ENCODE measurements around the gene MEGF6.

Gene MEGF6

DNA sequence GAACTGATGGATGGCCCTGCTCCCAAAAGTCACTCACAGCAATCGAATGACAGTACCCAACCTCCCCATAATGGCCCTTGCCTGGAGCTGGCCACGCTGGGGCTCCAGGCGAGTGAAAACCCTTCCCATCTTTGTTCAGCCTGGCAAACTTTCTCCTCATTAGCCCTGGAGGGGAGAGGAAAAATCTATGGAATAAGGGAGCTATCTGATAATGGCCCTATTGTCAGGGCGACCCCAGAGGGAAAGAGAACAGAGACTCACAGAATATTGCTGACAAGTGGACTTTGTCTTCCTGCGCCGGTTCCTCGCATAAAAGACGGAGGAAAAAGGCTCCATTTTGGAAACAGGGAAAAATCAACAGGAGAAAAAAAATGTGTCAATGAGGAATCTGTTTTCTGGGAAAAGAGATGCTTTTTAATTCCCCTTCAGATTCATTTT lies 169.9 kb downstream of the MEGF6 start:
- ATAC-seq = no peak
- TF ChIP-seq, protein P1, sequence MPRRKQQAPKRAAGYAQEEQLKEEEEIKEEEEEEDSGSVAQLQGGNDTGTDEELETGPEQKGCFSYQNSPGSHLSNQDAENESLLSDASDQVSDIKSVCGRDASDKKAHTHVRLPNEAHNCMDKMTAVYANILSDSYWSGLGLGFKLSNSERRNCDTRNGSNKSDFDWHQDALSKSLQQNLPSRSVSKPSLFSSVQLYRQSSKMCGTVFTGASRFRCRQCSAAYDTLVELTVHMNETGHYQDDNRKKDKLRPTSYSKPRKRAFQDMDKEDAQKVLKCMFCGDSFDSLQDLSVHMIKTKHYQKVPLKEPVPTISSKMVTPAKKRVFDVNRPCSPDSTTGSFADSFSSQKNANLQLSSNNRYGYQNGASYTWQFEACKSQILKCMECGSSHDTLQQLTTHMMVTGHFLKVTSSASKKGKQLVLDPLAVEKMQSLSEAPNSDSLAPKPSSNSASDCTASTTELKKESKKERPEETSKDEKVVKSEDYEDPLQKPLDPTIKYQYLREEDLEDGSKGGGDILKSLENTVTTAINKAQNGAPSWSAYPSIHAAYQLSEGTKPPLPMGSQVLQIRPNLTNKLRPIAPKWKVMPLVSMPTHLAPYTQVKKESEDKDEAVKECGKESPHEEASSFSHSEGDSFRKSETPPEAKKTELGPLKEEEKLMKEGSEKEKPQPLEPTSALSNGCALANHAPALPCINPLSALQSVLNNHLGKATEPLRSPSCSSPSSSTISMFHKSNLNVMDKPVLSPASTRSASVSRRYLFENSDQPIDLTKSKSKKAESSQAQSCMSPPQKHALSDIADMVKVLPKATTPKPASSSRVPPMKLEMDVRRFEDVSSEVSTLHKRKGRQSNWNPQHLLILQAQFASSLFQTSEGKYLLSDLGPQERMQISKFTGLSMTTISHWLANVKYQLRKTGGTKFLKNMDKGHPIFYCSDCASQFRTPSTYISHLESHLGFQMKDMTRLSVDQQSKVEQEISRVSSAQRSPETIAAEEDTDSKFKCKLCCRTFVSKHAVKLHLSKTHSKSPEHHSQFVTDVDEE (CRISPR knock-in tag; IDR thresholded peaks at IDR 0.05) = no peak
- TF ChIP-seq, protein P2, sequence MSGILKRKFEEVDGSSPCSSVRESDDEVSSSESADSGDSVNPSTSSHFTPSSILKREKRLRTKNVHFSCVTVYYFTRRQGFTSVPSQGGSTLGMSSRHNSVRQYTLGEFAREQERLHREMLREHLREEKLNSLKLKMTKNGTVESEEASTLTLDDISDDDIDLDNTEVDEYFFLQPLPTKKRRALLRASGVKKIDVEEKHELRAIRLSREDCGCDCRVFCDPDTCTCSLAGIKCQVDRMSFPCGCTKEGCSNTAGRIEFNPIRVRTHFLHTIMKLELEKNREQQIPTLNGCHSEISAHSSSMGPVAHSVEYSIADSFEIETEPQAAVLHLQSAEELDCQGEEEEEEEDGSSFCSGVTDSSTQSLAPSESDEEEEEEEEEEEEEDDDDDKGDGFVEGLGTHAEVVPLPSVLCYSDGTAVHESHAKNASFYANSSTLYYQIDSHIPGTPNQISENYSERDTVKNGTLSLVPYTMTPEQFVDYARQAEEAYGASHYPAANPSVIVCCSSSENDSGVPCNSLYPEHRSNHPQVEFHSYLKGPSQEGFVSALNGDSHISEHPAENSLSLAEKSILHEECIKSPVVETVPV (CRISPR knock-in tag; IDR thresholded peaks at IDR 0.05) = no peak
- TF ChIP-seq PPARA (CRISPR knock-in tag; IDR thresholded peaks at IDR 0.05; ENCODE audit: borderline replicate concordance) = no peak
- no peak for TF ChIP-seq ZNF8 (CRISPR knock-in tag; IDR thresholded peaks at IDR 0.05)
- no peak for TF ChIP-seq GLIS3 (CRISPR knock-in tag; IDR thresholded peaks at IDR 0.05)
- TF ChIP-seq TCF4 (CRISPR knock-in tag; IDR thresholded peaks at IDR 0.05; ENCODE audit: borderline replicate concordance) = no peak
- TF ChIP-seq ESRRG (CRISPR knock-in tag; IDR thresholded peaks at IDR 0.05) = no peak
- TF ChIP-seq ZFP30 (CRISPR knock-in tag; IDR thresholded peaks at IDR 0.05) = no peak
- TF ChIP-seq TOX (CRISPR knock-in tag; IDR thresholded peaks at IDR 0.05; ENCODE audit: borderline replicate concordance) = no peak
- no peak for TF ChIP-seq CSDC2 (CRISPR knock-in tag; IDR thresholded peaks at IDR 0.05)
- TF ChIP-seq ZFP3 (CRISPR knock-in tag; IDR thresholded peaks at IDR 0.05) = no peak
- no peak for TF ChIP-seq ISL1 (CRISPR knock-in tag; IDR thresholded peaks at IDR 0.05)
- no peak for TF ChIP-seq BACH2 (CRISPR knock-in tag; IDR thresholded peaks at IDR 0.05; ENCODE audit: borderline replicate concordance)
- no peak for TF ChIP-seq RARB (CRISPR knock-in tag; IDR thresholded peaks at IDR 0.05)
- TF ChIP-seq, protein P3, sequence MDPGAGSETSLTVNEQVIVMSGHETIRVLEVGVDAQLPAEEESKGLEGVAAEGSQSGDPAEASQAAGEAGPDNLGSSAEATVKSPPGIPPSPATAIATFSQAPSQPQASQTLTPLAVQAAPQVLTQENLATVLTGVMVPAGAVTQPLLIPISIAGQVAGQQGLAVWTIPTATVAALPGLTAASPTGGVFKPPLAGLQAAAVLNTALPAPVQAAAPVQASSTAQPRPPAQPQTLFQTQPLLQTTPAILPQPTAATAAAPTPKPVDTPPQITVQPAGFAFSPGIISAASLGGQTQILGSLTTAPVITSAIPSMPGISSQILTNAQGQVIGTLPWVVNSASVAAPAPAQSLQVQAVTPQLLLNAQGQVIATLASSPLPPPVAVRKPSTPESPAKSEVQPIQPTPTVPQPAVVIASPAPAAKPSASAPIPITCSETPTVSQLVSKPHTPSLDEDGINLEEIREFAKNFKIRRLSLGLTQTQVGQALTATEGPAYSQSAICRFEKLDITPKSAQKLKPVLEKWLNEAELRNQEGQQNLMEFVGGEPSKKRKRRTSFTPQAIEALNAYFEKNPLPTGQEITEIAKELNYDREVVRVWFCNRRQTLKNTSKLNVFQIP (CRISPR knock-in tag; IDR thresholded peaks at IDR 0.05; ENCODE audit: borderline replicate concordance, low read depth) = no peak
- TF ChIP-seq ZNF565 (CRISPR knock-in tag; conservative IDR thresholded peaks at IDR 0.05; ENCODE audit: low read depth) = no peak
- TF ChIP-seq ZC3H10 (CRISPR knock-in tag; IDR thresholded peaks at IDR 0.05) = no peak
- TF ChIP-seq OSR1 (CRISPR knock-in tag; IDR thresholded peaks at IDR 0.05) = no peak
- no peak for TF ChIP-seq ZNF70 (CRISPR knock-in tag; IDR thresholded peaks at IDR 0.05)

DNA sequence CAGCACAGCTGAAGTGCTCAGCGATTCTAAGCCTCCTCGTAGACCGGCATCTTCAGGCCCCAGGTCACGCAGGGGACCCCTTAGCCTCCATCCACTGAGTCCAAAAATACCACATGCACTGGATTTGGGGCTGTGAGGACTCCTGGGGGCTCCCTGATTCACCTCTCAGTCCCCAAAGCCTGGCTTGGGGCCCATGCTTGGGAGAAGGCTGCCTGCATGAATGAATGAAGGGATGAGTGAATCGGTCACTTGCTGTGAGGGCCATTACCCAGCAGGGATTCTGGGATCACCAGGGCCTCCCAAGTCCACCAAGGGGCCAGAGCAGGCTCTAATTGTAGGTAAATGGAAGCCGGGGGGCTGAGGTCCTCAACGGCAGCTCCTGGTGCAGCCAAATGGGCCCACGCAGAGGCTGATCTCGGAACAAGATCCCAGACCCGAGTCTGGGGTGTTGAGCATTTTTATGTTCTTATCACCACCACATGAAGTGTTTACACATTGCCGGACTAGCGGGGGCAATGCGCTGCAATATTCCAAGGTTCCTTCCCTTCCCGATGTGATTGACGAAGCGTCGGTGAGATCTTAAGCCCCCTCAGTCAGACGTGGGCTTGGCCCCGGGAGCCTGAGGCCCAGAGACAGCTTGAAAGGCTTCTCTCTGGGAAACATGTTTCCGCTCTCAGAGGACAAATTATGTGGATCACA lies 170.4 kb downstream of the MEGF6 start:
- ATAC-seq = no peak
- no peak for TF ChIP-seq ISL1 (CRISPR knock-in tag; IDR thresholded peaks at IDR 0.05)
- TF ChIP-seq ZNF8 (CRISPR knock-in tag; IDR thresholded peaks at IDR 0.05) = no peak
- no peak for TF ChIP-seq GLIS3 (CRISPR knock-in tag; IDR thresholded peaks at IDR 0.05)
- no peak for TF ChIP-seq ZFP3 (CRISPR knock-in tag; IDR thresholded peaks at IDR 0.05)
- TF ChIP-seq, protein P3 (CRISPR knock-in tag; IDR thresholded peaks at IDR 0.05; ENCODE audit: borderline replicate concordance, low read depth) = no peak
- no peak for TF ChIP-seq ZNF70 (CRISPR knock-in tag; IDR thresholded peaks at IDR 0.05)

DNA sequence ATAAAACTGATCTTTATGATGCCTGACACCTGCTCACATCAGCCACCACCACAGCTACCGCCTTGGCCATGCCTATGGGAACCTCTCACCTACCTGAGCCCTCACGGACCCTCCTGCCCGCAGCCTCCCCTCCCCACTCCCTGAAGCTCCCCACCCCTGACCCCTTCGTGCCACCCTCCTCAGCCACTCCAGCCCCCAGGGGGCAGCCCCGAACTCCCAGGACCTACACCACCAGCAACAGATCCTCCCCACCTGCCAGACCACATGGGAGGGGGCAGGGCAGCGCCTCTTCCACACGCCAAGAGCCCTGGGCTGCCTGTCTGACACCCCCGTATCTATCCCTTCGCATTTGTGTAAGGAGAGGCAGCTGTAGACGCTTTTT lies 171.0 kb downstream of the MEGF6 start:
- TF ChIP-seq GLIS3 (CRISPR knock-in tag; IDR thresholded peaks at IDR 0.05) = no peak
- TF ChIP-seq TOX (CRISPR knock-in tag; IDR thresholded peaks at IDR 0.05; ENCODE audit: borderline replicate concordance) = no peak
- no peak for ATAC-seq

Data from SK-N-SH treated with all-trans-retinoic acid at 6 μM for 48 hours (cell line).